HG03460 (cell line): ENCODE measurements around the gene TUT4.

ENCODE experiments used
- ATAC-seq: cut with Tn5 transposase; IDR thresholded peaks from one replicate; pipeline ENCODE4 v1.9.1; 2021; ENCODE audit not compliant: unreplicated experiment

Gene TUT4

GRCh38 chr1:52534928-52535764, 17.7 kb downstream of the TUT4 start:
- ATAC-seq = no peak

DNA sequence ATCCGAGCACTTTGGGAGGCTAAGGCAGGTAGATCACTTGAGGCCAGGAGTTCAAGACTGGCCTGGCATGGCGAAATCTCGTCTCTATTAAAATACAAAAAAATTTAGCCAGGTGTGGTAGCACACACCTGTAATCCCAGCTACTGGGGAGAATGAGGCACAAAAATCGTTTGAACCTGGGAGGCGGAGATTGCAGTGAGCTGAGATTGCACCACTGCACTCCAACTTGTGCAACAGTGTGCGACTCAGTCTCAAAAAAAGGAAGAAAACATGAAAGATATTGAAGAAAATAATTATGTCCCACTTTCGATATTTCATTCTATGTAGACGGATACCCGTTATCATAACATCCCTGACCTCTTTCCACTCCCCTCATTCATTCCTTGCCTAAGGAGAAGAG, 19.2 kb downstream of the TUT4 start:
- no peak for ATAC-seq

- no peak for ATAC-seq
These were observed 20.1 kb downstream of the TUT4 start for GRCh38 chr1:52532731-52533327.

DNA sequence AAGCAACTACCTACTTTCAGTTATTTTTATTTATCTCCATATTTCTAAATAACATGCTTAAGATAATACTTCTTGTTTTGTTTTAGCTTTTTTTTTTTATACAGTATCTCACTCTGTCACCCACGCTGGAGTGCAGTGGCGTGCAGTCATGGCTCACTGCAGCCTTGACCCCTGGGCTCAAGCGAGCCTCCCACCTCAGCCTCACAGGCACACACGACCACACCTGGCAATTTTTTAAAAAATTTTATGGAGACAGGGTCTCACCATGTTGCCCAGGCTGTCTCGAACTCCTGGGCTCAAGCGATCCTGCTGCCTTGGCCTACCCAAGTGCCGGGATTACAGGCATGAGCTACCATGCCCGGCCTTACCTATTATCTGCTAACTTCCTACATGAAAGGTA, 20.6 kb downstream of the TUT4 start:
- no peak for ATAC-seq

DNA sequence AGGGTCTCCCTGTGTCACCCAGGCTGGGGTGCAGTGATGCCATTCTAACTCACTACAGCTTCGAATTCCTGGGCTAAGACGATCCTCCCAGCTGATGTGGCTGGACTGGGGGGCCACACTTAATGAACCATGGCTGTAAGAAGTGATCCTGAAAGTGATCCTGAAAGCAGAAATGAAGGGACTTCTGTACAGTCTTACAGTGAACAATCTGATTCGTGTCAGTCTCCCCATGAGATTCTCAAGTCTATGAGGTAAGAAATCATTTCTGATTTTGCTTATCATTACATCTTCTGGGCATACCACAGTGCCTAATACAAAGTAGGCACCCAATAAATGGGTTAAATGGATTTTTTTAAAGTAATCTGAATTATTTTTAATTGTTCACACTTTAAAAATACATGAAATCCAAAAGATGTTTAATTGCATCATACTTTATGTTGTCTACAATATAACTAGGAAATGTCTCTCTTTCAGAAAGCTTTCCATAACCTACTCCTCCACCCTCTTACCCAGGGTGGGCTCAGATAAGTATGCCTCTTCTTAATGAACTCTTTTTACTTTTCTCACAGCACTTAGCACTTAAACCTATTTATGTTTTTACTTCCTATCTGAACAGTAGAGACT, 21.5 kb downstream of the TUT4 start:
- no peak for ATAC-seq

DNA sequence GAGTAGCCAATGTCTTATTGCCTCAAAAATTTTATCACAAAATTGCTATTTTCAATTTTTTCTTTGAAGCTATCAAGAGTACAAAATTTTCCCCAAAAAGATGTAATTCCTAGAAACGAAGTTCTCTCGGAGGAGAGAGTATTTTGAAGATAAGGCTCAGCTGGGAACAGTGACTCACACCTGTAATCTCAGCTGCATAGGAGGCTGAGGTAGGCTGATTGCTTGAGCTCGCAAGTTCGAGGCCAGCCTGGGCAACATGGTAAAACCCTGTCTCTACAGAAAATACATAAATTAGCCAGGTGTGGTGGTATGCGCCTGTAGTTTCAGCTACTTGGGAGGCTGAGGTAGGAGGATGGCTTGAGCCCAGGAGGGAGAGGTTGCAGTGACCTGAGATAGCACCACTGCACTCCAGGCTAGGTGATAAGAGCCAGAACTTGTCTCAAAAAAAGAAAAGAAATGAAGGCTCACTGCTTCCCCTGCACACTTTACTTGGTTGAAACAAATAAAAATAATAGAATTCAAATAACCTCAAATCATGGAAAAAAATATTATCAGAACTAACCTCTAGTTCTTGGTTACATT, 22.2 kb downstream of the TUT4 start:
- no peak for ATAC-seq

GRCh38 chr1:52523376-52523775, 29.5 kb downstream of the TUT4 start:
- no peak for ATAC-seq

DNA sequence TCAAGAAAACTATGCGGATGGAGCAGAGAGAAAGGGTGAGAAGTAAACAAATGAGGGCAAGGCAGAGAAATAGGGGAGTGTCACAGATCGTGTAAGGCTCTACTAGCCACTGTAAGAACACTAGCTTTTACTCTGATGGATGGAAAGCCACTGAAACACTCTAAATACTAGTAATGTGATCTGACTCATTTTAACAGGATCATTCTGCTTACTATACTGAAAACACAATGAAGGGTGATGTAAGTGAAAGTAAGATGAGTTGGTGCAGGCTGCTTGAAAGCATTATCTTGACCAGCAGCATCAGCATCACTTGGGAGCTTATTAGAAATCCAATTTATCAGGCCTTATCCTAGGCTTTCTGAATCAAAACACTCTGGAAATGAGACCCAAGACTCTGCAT, 32.7 kb downstream of the TUT4 start:
- ATAC-seq = no peak

GRCh38 chr1:52518962-52519361, 33.9 kb downstream of the TUT4 start:
- no peak for ATAC-seq

DNA sequence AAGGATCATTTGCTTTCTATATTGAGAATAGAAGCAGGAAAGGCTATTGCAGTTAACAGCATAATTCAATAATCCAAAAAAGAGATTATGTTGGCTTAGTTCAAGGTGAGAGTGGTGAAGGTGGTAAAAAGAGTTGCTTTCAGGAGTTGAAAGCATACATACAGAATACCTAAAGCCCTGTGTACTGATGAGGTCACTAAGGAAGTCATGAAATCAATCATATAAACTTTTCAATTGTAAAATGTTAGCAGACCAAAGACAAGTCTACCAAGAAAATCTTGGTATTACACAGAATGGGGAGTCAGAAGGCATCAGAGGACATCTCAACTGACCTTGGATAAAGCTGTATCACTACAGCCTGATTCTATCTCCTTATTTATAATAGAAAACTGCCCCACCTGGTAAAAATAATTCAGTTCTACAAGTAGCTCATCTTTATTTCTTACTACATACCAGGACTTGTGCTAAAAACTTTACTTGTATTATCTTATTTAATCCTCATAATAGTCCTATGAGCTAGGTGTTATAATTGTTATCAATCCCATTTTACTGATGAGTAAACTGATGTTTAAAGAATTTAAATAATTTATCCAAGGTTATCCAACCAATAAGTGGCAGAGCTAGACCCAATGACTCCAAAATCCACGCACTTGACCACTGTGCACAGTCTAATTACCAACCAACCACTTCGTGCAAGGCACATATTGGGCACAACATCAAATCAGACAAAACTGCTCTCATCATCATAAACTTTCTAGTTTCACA, 40.9 kb downstream of the TUT4 start:
- ATAC-seq = no peak

DNA sequence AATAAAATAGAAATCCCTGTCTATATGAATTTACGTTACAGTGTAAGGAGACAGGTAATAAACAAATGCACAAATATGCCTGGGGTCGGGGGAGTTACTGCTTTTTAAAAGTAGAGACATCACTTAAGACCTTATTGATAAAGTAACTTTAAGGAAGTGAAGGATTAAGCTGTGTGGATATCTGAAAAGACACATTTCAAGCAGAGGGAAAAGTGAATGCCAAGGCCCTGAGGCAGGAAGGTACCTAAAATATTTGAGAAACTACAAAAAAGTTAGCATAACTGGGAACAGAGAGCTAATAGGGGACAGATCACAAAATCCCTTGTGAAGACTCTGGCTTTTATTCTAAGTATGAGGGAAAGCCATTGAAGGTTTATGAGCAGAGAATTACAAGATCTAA, 41.5 kb downstream of the TUT4 start:
- no peak for ATAC-seq

DNA sequence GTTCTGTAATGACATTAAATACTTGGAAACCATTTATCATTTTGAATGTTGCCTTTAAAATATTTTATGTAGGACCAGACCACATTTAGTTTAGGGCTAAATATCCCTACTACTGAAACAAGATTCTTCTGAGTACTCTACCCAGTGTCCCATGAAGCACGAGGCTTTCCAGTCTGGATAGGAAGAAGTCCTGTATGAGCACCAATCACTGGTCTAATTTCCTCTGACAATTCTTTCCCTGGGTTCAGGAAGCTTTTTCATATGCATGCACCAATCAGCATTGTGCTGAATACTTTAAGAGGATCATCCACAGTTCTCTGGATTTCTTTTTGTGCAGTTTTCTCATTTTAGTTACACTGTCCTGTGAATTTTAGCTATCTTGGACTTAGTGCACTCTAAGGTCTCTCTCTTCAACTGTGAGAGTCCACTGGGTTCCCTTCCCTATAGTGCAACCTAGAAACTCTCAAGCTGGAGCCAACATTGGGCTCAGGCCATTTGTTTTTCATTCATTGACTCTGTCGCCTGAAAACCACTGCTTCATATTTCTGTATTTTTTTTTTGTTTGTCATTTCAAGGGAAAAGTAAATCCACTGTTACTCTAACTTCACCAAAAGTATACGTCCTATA, 45.9 kb downstream of the TUT4 start:
- ATAC-seq = no peak

- no peak for ATAC-seq
These were observed 46.5 kb downstream of the TUT4 start for GRCh38 chr1:52506349-52506748.

DNA sequence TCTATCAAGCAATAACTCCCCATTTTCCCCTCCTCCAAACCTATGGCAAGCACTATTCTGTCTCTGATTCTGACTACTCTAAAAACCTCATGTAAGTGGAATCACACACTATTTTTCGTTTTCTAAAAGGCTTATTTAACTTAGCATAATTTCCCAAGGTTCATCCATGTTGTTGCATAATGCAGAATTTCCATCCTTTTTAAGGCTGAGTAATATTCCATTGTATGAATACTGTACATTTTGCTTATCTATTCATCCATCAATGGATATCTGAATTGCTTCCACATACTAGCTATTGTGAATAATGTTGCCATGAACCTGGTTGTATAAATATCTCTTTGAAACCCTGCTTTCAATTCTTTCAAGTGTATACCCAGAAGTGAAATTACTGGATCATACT, 48.2 kb downstream of the TUT4 start:
- ATAC-seq = no peak

DNA sequence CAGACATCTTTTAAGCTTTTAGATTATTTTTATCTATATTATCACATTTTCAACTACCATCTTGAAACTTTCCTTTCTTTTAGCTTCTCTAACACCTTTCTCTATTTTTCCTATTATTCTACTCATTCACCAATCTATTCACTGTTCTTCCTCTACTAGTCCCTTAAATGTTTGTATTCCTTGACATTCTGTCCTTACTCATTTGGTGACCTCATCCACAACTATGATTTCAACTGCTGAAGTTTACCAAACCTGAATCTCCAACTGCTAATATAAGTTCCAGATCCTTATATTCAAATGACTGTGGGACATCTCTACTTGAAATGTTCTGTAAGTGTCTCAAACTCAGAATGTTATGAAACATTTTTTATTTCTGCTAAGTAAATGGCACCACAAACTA, 49.2 kb downstream of the TUT4 start:
- ATAC-seq = no peak

DNA sequence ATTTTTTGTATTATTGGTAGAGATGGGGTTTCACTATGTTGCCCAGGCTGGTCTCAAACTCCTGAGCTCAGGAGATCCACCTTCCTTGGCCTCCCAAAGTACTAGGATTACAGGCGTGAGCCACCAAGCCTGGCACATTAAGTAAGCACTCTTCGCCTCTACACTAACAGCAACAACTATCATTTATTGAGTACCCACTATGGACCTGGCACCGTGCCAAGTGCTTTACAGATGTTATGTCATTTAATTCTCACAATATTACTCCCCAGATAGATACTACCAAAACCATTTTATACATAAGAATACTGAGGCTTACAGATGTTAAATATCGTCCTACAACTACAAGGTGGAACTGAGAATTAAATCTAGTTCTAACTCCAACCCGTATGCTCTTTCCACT, 50.1 kb downstream of the TUT4 start:
- no peak for ATAC-seq

DNA sequence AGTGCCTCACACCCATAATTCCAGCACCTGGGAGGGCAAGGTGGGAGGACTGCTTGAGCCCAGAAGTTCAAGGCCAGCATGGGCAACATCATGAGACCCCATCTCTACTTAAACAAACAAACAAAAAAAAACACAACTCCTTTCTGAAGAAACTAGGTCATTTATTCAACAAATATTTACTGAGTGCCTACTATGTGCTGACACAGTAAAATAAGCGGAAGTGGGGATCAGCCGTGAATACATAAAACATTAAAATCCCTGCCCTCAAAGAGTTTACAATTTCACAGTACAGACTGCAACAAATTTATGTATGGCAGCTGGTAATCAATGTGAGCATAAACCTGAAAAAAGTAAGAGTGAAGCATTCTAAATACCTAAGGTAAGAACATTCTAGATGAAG, 65.3 kb downstream of the TUT4 start:
- no peak for ATAC-seq

- no peak for ATAC-seq
These were observed 70.4 kb downstream of the TUT4 start for GRCh38 chr1:52482326-52483004.

- no peak for ATAC-seq
These were observed 73.8 kb downstream of the TUT4 start for GRCh38 chr1:52479076-52479475.

DNA sequence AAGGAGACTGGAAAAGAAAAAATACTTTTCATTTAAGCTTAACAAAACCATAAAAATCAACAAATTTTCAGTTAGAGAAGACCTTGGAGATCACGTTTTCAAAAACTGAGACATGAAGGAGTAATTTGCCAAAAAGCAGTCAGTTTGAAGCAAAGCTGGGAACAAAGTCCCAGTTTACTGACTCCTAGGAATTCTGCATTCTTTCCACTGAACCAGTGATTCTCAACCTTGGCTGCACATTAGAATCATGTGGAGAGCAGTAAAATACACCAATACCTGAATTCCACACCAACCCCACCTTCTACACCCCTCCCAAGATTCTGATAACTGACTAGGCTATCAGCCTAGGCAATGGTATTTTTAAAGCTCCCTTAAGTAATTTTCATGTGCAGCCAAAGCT, 75.0 kb downstream of the TUT4 start:
- ATAC-seq = no peak
